A549 (cell line): ENCODE data around the gene SP140L.

Experiments
- ESRRA ChIP-seq: fragments of 150-350 bp; IDR thresholded peaks from 2 replicates; pipeline ENCODE4 v1.6.1; 2014; ENCODE audit warnings: mild to moderate bottlenecking, low read length, borderline replicate concordance
- MAFK ChIP-seq: fragments of 450-650 bp; IDR thresholded peaks from 2 replicates; pipeline ENCODE4 v1.6.1; 2014; ENCODE audit not compliant: partially characterized antibody
- NR3C1 ChIP-seq: fragments of >200 bp; sonication (Bioruptor Twin); formaldehyde crosslinking; IDR thresholded peaks from 3 replicates; pipeline ENCODE4 v1.6.1; 2017
- POLR2A ChIP-seq: IDR thresholded peaks from 2 replicates; pipeline ENCODE4 v1.6.1; 2012; ENCODE audit warnings: mild to moderate bottlenecking, low read length
- RAD21 ChIP-seq, 2 experiments: fragments of >200 bp in 1 of 2; sonication (Bioruptor Twin) in 1 of 2; formaldehyde crosslinking in 1 of 2; IDR thresholded peaks in 1 of 2; conservative IDR thresholded peaks in 1 of 2; 2 replicates in 1 of 2; 3 replicates in 1 of 2; pipeline ENCODE4 v1.6.1; 2012 to 2018; ENCODE audit warnings: inconsistent platforms in 1 of 2
- TF ChIP-seq, protein P1 (sequence below): fragments of >200 bp; sonication (Bioruptor Twin); formaldehyde crosslinking; IDR thresholded peaks from 3 replicates; pipeline ENCODE4 v1.5.1; 2016
- TF ChIP-seq, protein P2 (sequence below): IDR thresholded peaks from 2 replicates; pipeline ENCODE4 v1.6.1; 2012

DNA sequence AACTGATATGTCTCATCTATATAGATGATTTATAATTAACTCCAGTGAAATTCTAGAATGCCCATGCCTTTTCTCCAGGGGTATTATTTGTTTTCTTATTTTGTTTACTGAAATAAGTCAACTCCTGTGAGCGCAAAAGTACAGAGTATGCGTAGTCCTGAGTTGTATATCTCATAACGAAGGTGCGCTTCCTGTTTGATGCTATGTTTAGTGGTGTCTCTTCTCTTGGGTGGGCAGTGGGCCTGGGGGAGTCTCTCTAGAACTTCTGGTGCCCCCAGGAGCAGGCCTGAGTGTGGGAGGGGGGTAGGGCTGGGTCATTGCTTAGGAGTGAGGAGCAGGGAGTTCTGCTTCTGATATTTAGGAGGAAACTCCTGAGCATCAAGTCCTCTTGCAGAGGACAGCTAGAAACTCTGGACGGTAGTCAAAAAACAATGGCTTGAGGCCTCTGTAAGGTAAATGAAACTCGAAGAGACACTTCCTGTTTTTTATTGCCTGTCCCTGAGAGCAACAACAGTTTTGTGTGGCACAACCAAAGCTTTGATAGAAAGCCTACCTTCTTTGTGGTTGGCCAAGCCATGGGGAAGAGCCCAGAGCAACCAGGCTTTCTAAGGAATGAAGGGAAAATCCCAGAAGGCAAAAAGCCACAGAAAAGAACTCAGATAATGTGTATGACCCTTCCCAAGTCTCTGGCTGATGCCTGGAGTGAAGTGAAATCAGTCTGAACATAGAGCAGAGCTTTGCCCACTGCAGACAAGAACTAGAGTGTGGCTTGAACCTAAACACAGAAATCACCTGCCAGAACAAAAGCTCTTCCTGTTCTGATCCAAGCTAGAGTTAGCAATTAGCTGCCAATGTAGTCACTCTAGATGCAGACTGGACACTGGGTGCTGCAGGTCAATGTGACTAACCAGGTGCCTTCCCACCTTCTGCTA is 8.5 kb upstream of the SP140L start:
- TF ChIP-seq, protein P1, sequence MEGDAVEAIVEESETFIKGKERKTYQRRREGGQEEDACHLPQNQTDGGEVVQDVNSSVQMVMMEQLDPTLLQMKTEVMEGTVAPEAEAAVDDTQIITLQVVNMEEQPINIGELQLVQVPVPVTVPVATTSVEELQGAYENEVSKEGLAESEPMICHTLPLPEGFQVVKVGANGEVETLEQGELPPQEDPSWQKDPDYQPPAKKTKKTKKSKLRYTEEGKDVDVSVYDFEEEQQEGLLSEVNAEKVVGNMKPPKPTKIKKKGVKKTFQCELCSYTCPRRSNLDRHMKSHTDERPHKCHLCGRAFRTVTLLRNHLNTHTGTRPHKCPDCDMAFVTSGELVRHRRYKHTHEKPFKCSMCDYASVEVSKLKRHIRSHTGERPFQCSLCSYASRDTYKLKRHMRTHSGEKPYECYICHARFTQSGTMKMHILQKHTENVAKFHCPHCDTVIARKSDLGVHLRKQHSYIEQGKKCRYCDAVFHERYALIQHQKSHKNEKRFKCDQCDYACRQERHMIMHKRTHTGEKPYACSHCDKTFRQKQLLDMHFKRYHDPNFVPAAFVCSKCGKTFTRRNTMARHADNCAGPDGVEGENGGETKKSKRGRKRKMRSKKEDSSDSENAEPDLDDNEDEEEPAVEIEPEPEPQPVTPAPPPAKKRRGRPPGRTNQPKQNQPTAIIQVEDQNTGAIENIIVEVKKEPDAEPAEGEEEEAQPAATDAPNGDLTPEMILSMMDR = no peak
- TF ChIP-seq MAFK (no peak), POLR2A (no peak), NR3C1 (no peak), ESRRA (no peak), RAD21 (conservative IDR thresholded peaks at IDR 0.05 in 1 of 2, IDR thresholded peaks at IDR 0.05 in 1 of 2) (no peak)
- TF ChIP-seq, protein P2, sequence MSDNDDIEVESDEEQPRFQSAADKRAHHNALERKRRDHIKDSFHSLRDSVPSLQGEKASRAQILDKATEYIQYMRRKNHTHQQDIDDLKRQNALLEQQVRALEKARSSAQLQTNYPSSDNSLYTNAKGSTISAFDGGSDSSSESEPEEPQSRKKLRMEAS = no peak
